ENCODE measurements around the gene CCDC102B. TPM values are rescaled to one million over a fixed set of nuclear protein-coding genes. Genes with fewer than 3 reads are reported as not detected.

The CCDC102B gene
- total and polyA plus RNA-seq, 2 experiments from 2014 or later = 1.3 to 2.1 TPM

- Histone ChIP-seq H3K27ac (ENCODE audit: low read depth) (no peak overlapping the region), H3K4me2 (no peak overlapping the region), H4K20me1 (replicated peaks; ENCODE audit: insufficient read depth) (no peaks in the 10 kb centered on the region), H3K9me2 (ENCODE audit: insufficient read depth) (no peaks in the 10 kb centered on the region), H3F3A (replicated peaks; ENCODE audit: low read depth) (no peaks in the 10 kb centered on the region), H3K4me3 (no peak overlapping the region), H2AFZ (no peak overlapping the region), H3K27me3 (ENCODE audit: insufficient read depth) (no peaks in the 10 kb centered on the region), H3K4me1 (ENCODE audit: insufficient read depth) (no peaks in the 10 kb centered on the region), H3K79me2 (replicated peaks; ENCODE audit: insufficient read depth) (no peaks in the 10 kb centered on the region), H3K36me3 (ENCODE audit: insufficient read depth) (no peaks in the 10 kb centered on the region)
- H3K27me3 Mint-ChIP-seq (ENCODE audit: insufficient read depth, low read depth, poor library complexity) = peaks cover 2% of the 10 kb centered on the region
- H3K9me3 Mint-ChIP-seq = no peaks in the 10 kb centered on the region
- no peak for ATAC-seq
- H3K4me1 Mint-ChIP-seq = no peaks in the 10 kb centered on the region
- no peak overlapping the region for H3K4me3 Mint-ChIP-seq
- H3K27ac Mint-ChIP-seq = no peak overlapping the region
- H3K36me3 Mint-ChIP-seq (ENCODE audit: low read depth) = no peaks in the 10 kb centered on the region
- DNase-seq (ENCODE audit: low spot score) = no peak
- TF ChIP-seq JUNB (IDR thresholded peaks at IDR 0.05; ENCODE audit: unreplicated experiment) (no peak), CREB1 (CRISPR knock-in tag; IDR thresholded peaks at IDR 0.05; ENCODE audit: low read depth) (no peak), POLR2AphosphoS5 (IDR thresholded peaks at IDR 0.05; ENCODE audit: low read depth) (no peak), EZH2phosphoT487 (IDR thresholded peaks at IDR 0.05; ENCODE audit: unreplicated experiment) (no peak), NANOG (IDR thresholded peaks at IDR 0.05; ENCODE audit: borderline replicate concordance) (no peak), ZNF462 (CRISPR knock-in tag; IDR thresholded peaks at IDR 0.05) (no peak), REST (IDR thresholded peaks at IDR 0.05; ENCODE audit: unreplicated experiment) (no peak), STAT1 (IDR thresholded peaks at IDR 0.05; ENCODE audit: unreplicated experiment) (no peak), CTCF (conservative IDR thresholded peaks at IDR 0.05; ENCODE audit: low read depth in 2 of 2) (no peak), ZNF114 (CRISPR knock-in tag; IDR thresholded peaks at IDR 0.05) (no peak), EZH2 (IDR thresholded peaks at IDR 0.05; ENCODE audit: low read depth, unreplicated experiment) (no peak), ZNF331 (CRISPR knock-in tag; IDR thresholded peaks at IDR 0.05; ENCODE audit: low read depth) (no peak)
- TF ChIP-seq, protein P1, sequence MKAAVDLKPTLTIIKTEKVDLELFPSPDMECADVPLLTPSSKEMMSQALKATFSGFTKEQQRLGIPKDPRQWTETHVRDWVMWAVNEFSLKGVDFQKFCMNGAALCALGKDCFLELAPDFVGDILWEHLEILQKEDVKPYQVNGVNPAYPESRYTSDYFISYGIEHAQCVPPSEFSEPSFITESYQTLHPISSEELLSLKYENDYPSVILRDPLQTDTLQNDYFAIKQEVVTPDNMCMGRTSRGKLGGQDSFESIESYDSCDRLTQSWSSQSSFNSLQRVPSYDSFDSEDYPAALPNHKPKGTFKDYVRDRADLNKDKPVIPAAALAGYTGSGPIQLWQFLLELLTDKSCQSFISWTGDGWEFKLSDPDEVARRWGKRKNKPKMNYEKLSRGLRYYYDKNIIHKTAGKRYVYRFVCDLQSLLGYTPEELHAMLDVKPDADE (IDR thresholded peaks at IDR 0.05) = no peak
Observed at GRCh38 chr18:68995675-68996074, 197.8 kb downstream of the CCDC102B start.
